ENCODE data around the gene KMT2E.
"Not testable (repeated sequence)": the region's sequence is repeated elsewhere in the genome, so short reads cannot be mapped to it uniquely, and the experiment has no call there.

Gene KMT2E

DNA sequence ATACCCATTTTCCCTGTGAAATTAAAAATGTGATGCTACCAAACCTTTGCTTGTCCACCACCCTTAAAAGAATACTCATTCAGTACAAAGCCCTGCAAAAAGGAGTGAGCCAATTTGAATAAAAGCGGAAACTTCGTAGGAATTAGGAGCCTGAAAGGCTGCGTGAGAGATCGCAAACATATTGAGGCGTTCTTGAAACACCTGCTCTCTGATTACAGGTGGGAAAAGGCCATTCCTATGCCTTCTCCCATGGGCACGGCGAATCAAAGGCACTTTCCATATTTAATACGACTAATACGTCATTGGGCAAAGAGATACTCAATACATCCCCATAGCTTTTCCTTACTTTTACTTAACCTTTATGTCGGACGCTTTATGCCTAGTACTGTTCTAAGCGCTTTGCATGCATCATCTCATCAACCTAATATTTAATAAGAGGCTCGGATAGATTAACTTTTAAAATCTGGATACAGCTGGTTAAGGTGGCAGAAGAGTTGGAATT lies 30.9 kb upstream of the KMT2E start:
- in situ Hi-C loops (cut with MboI; ENCODE audit: low sequenced_read_pairs), result no loop called here

DNA sequence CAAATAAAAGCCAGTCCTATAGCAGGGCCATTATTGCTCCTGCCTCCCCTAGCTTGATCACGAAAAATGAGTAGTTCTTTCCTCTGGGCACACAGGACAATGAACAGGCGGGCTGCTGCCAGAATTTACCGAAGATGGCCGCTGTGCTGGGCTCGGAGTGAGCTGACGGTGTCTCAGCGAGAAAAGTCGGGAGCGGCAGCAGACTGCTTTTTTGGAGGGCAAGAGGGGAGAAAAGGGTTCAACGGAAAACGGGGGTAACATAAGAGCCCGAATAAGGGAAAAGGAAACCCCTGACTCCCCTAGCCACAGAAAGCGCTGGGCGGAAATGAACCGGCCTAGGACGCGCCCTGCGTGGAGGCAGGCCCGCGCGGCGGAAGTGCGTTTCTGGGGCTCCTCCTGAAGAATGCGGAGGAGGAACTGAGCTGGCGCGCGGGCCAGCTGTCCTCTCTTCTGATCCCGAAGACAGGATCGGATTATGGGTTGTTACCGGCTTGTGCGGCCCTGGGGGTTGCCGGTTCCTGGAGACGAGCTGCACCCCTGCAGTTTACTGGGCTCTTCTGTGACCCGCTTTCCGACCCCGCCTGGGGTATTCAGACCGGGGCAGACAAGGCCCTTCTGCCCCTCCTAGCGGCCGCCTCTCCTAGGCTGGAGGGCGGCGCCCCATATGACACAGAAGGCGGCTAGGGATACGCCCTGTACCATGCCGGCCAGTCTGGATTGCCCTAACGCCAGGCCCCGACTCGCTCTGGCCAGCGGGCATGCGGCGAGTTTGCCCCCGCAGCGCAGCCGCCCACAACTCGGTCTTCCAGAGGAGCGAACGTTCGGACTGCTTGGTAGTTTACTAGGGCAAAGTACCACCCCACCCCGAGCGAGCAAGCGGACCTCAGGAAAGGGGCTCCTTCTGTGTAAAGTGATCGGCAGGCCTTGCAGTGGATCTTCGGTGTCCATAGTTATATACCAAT lies 30.1 kb upstream of the KMT2E start:
- in situ Hi-C loops (cut with MboI; ENCODE audit: low sequenced_read_pairs), result no loop called here

DNA sequence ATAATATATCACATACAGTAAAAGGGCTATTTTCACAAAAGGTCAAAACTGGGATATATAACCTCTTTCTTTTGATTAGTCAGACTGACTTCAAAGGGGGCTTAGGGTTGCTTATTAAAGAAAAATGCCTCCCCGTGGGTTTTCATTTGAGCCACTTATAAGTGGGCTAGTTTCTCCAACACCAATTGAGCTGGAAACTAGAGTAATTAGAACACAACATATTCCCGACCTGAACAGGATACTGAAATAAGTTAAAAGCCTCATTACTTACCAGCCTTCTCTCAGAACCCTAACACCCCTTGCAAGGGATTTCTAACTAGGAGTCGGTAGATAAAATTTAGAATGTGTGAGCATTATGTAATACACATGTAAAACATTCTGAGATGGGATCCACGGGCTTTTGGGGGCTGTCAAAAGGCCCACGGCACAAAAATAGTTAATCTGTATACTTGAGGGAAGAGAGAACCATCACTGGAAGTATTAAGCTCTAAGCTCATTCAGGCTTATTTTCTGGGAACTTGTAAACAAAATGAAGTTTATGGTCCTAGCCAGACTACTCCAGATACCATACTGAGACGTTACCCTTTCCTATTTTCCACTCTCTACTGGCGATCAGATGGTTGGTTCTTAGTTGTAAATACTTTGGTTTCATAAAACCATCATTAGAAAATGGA lies 29.3 kb upstream of the KMT2E start:
- in situ Hi-C loops (cut with MboI; ENCODE audit: low sequenced_read_pairs), result no loop called here

DNA sequence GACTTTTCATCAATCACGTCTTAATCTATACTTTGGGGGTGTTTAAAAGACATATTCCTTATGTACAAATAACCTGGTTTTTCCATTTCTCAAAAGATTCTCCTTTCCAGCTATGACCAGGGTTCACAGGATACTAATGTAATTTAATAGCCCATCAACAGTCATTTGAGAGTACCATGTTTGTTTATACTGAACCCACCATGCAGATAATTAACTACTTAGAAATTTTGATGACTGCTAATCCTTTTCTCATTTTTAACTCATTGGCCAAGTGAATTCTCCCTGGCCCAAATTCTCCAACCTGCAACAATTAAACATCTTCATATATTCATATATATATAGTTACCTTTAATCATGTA lies 28.8 kb upstream of the KMT2E start:
- in situ Hi-C loops (cut with MboI; ENCODE audit: low sequenced_read_pairs), result no loop called here

DNA sequence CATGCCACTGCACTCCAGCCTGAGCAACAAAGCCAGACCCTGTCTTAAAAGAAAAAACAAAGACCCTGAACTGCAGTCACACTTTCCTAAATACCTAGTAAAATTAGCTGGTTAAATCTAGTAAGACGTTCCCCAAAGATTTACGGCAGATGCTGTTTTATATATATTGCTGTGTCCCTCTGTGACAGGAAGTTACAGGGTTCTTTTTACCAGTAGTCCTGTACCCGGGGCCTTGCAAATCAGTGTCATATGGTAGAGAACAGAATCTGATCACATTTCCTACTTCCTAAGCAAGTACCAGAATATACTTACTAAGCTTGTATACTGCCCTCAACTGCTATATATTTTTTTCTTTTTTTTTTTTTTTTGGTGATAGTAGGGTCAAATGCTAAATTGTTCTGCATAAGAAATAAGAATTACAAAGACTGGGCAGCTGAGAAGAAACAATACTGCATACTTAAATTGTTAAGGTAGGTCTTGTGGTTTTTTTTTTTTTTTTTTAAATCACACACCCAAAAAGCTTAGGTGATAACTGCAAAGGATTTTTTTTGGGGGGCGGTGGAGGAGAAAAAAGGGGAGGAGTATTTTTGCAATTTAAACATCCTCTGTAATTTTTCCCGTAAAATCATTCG lies 27.3 kb upstream of the KMT2E start:
- in situ Hi-C loops (cut with MboI; ENCODE audit: low sequenced_read_pairs), result no loop called here

DNA sequence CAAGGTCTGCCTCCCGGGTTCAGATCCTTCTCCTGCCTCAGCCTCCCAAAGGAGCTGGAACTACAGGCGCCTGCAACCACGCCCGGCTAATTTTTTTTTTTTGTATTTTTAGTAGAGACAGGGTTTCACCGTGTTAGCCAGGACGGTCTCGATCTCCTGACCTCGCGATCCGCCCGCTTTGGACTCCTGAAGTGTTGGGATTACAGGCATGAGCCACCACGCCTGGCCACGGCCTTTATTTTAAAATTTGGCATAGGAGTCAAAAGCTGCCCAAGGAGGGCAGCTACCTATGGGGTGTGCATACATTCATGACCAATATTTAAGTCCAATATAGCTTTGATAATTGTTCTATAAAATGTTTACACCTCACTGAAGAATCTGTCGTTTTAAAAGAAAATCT lies 26.6 kb upstream of the KMT2E start:
- in situ Hi-C loops (cut with MboI; ENCODE audit: low sequenced_read_pairs), result not testable (repeated sequence)

DNA sequence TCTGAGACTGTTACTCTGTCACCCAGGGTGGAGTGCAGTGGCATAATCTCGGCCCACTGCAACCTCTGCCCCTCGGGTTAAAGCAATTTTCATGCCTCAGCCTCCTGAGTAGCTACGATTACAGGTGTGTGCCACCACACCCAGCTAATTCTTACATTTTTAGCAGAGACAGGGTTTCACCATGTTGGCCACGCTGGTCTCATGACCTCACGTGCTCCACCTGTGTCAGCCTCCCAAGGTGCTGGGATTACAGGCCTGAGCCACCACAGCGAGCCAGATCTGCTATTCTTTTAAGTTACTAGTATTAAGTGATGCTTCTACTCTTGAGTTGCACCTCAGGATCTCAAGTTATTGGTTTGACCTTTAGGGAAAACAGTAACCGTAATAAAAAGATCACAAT lies 23.0 kb upstream of the KMT2E start:
- in situ Hi-C loops (cut with MboI; ENCODE audit: low sequenced_read_pairs), result no loop called here

DNA sequence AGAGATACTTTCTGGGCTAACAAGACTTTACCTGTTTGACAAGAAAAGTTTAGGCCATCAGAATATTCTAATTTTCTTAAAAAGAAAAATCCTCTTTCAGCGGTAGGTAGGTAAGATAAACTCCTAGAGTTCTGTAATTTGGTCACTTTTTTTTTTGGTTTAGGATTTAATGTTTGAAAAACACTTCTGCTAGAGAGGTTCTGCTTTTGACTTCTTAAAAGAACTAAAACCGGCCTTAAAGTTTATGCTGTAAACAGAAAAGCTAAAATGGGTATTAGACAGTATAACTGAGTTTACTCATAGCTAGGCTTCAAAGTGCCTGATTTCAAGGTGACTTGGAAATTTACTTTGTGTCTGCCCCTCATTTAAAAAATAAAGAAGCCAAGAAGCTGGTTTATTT lies 21.7 kb upstream of the KMT2E start:
- in situ Hi-C loops (cut with MboI; ENCODE audit: low sequenced_read_pairs), result no loop called here

DNA sequence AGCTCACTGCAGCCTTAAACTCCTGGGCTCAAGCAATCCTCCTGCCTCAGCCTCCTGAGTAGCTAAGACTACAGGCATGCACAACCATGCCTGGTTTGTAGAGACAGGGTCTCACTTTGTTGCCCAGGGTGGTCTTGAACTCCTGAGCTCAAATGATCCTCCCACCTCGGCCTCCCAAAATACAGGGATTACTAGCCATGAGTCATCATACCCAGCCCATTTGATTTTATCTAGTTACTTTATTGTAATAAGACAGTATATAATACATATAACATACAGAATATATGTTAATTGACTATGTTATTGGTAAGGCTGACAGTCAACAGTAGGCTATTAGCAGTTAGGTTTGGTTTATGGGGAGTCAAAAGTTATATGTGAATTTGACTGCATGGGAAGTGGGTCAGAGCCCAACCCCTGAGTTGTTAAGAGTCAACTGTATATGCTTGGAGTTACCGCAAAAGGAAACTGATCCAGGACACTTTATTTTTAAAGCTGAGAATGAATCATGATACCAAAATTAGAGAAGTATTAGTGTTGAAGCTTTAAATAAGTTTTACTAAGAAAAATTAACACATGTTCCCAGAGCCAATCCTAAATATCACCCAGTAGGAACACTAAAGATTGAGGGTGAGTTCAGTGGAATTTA lies 20.7 kb upstream of the KMT2E start:
- in situ Hi-C loops (cut with MboI; ENCODE audit: low sequenced_read_pairs), result no loop called here

DNA sequence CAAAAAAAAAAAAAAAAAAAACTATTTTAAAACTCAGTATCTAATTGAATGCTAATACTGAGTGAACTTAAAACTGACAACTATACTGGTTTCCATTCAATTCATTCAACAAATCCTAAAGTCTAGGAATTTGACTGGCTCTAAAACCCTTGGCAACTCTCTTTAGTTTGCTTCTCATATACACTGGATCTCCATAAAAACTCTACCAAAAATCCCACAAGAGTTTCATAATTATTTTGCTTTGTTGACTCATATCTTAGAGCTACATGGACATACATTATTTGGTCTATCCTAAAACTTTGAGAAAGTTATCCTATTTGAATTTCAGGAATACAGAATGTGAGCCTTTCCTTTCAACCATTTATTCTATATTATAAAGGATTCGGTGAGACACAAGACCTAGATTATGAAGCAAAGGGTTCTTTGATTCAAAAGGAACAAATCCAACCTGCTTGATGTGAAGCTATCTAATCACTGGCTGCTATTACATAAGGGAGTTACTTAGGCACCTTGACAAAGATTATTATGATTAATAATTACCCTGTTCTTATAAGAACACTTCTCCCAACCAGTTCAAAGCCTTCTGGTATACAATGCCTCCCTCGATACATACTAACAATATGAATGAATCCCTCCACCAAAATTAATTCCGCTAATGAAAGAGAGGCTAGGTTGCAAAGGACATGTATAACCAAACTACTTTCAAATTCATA lies 15.8 kb upstream of the KMT2E start:
- in situ Hi-C loops (cut with MboI; ENCODE audit: low sequenced_read_pairs), result no loop called here

DNA sequence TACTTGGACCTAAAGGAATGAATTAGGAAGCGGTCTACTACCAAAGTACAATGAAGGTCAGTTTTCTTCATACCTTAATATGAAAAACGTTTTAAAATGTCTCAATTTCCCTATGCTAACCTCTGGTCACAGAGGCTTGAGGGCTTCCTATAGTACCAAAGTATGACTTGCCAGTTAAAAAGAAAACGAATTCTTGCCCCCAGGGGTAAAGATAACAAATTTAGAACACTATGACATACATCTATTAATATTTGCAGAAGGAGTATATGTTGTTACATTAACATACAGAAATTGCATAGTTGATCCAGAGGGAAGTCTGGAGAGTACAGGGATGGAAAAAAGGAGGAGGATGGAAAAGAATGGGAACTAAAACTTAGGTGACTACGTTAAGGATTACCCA lies 13.8 kb upstream of the KMT2E start:
- in situ Hi-C loops (cut with MboI; ENCODE audit: low sequenced_read_pairs), result no loop called here

DNA sequence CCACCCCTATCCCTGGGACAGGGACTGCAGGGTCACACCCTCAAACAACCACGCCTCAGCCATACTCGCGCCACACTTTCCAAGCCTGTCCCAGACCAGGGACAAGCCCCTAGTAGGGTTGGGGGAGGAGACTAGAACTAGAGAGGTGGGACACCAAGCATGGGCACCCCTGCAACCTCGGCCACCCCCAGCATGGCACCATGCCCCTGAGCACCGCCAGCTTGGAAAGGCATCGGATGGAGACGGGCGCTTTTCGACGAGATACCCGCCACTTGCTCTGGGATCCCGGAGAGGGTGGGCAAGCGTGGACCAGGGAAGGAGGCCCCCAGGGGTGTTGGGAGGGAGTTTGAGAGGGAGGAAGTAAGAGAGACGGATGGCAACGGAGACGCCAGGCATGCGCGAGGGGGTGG lies 13.1 kb upstream of the KMT2E start:
- in situ Hi-C loops (cut with MboI; ENCODE audit: low sequenced_read_pairs), result no loop called here

DNA sequence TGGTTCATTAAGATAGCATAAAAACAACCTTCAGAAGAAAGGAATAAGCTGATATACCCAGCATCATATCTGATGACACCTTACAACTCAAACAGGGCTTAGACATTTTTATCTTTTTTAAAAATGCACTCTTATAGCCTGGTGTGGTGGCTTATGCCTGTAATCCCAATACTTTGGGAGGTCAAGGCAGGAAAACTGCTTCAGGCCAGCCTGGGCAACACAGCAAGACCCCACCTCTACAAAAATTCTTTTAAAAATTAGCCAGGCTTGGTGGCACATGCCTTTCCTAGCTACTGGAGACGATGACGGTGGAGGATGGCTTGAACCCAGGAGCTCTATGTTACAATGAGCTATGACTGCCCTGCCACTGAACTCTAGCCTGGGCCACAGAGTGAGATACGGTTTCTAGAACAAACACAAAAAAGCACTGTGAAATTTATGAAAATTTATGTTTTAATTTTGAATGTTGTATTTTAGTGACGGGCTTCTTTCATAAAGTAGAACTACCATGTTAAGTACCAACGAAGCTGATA lies 12.3 kb upstream of the KMT2E start:
- in situ Hi-C loops (cut with MboI; ENCODE audit: low sequenced_read_pairs), result no loop called here

DNA sequence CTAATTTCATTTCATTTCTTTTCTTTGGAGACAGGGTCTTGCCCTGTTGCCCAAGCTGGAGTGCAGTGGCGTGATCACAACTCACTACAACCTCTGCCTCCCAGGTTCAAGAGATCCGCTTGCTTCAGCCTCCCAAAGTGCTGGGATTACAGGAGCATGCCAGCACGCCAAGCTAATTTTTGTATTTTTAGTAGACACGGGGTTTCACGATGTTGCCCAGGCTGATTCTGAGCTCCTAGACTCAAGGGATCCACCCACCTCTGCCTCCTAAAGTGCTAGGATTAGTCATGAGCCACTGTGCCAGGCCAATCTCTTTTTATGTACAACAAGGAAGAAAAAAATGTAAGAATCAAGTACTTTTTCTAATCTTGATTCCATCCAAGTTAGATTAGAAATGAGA lies 10.7 kb upstream of the KMT2E start:
- in situ Hi-C loops (cut with MboI; ENCODE audit: low sequenced_read_pairs), result no loop called here

DNA sequence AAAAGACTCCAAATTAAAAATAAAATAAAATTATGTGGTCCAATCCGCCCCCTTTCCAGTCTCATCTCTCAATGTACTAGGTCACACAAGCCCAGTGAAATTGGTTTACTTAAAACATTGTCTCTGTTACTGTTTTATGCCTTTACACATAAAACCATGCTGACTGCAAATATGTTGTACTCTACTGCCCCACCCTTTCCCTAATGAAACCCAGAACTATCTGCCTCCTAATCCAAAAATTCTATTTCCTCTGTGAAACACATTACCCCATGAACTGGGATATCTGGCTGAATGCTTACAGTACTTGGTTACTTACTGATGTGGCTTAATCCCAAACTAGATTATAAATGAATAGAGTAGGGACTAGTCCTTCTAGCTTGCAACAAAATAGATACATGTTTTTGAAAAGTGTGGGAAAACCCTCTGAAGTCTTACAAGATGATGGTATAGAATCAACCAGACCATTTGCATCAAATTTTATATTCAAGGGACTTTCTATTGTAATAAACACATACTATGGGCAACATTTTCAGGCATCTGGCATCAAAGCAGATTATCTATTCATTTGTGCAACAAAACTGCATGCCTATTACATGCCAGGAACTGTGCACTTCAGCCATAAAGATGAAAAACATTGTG lies 10.0 kb upstream of the KMT2E start:
- in situ Hi-C loops (cut with MboI; ENCODE audit: low sequenced_read_pairs), result no loop called here

DNA sequence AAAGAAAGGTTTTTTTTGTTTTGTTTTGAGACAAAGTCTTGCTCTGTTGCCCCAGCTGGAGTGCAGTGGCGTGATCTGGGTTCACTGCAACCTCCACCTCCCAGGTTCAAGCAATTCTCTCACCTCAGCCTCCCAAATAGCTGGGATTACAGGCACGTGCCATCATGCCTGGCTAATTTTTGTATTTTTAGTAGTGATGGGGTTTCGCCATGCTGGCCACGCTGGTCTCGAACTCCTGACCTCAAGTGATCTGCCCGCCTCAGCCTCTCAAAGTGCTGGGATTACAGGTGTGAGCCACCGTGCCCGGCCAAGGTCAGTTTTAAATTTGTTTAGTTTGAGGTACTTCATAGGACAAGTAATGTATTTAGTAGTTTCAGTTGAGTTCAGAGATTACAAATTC lies 9.0 kb upstream of the KMT2E start:
- in situ Hi-C loops (cut with MboI; ENCODE audit: low sequenced_read_pairs), result not testable (repeated sequence)

DNA sequence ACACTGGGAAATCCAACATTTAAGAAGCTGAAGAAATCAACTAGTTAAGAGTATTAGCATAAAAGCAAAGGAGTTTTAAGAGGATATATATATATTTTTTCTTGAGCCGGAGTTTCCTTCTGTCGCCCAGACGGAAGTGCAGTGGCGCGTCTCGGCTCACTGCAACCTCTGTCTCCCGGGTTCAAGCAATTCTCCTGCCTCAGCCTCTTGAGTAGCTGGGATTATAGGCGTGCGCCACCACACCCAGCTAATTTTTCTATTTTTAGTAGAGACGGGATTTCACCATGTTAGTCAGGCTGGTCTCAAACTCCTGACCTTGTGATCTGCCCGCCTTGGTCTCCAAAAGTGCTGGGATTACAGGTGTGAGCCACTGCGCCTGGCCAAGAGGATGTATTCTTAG lies 8.5 kb upstream of the KMT2E start:
- in situ Hi-C loops (cut with MboI; ENCODE audit: low sequenced_read_pairs), result not testable (repeated sequence)

DNA sequence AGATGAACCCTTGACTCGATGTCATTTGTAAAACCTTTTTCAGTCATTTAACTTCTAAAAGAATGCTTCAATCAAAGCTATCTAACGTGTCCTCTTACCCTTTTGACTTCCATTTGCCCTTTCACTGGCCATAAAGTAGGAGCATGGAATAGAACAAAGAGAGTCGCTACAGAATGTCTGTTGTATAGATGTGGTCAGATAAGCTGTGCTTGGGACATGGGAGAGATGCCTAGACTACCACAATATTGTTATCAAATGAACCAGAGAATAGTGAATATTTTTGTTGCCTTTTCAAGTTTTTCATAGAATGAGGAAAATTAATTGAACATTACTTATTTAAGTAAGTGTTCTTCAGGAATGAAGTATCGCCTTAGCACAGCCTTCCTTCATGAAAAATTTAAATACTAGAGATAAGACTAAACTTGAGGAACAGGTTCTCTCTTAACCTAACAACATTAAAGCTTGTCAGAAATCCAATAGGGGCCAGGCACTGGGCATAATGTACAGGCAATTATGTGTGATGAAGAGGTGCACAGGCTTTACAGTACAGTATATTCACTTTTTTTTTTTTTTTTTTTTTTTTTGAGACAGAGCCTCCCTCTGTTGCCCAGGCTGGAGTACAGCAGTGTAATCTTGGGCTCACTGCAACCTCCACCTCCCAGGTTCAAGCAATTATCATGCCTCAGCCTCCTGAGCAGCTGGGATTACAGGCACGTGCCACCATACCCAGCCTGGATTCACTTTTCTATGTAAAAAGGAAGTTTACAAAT lies 7.5 kb upstream of the KMT2E start:
- in situ Hi-C loops (cut with MboI; ENCODE audit: low sequenced_read_pairs), result no loop called here

DNA sequence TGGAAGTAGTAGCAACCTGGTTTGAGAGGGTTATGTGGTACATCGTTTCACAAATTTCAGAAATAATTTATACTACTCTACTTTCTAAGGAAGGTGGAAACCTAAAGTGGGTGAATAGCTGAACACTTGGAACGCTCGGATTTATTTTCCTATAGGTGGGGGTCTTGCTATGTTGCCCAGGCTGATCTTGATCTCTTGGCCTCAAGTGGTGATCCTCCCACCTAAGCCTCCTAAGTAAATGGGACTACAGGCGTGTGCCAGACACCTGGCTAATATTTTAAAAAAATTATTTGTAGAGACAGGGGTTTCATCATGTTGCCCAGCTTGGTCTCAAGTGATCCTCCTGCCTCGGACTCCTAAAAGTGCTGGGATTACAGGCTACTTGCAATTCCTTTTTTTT lies 6.7 kb upstream of the KMT2E start:
- in situ Hi-C loops (cut with MboI; ENCODE audit: low sequenced_read_pairs), result no loop called here

Data from HL-60/S4 treated with phorbol 12-myristate 13-acetate at 8.2 ng/mL for 4 days and 3 days (cell line).